AG09309 (cell line): Measurements from ENCODE around the gene WNT9A.

ENCODE experiments used
- DNase-seq: peaks from one replicate; pipeline ENCODE4 v3.0.0-alpha.2; 2010; ENCODE audit warnings: low read depth
- H3K4me3 ChIP-seq: 2 replicates; pipeline ENCODE4 v1.5.1; 2011; ENCODE audit warnings: mild to moderate bottlenecking, low read depth, low read length, moderate library complexity; ENCODE audit not compliant: control insufficient read depth
- TF ChIP-seq, protein P1 (sequence below): IDR thresholded peaks from 2 replicates; pipeline ENCODE4 v1.5.1; 2011; ENCODE audit warnings: mild to moderate bottlenecking, low read depth, low read length, inconsistent platforms; ENCODE audit not compliant: insufficient read depth, control insufficient read depth; ENCODE audit errors: missing control alignments

Gene WNT9A

DNA sequence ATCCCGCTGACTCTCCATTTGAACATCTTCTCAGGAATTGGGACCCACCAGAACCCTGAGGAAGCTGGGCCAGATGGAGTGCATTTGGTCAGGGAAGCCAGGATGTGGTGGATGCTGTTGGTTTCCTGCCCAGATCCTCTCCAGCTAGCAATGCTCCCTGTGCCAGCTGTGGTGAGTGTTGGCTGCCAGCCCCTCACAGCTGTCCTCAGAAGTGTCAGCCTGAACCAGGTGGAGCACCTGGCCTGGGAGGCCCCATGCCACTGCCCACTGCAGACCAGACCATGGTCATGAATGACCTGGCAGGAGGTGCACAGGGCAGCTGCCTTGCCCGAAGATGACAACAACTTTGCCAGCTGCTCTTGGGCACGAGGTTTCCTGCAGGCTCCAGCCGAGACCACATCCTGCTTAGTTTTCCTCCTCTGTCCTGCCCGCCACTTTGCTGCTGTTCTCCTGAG lies 77.9 kb downstream of the WNT9A start:
- DNase-seq: no peak
- TF ChIP-seq, protein P1, sequence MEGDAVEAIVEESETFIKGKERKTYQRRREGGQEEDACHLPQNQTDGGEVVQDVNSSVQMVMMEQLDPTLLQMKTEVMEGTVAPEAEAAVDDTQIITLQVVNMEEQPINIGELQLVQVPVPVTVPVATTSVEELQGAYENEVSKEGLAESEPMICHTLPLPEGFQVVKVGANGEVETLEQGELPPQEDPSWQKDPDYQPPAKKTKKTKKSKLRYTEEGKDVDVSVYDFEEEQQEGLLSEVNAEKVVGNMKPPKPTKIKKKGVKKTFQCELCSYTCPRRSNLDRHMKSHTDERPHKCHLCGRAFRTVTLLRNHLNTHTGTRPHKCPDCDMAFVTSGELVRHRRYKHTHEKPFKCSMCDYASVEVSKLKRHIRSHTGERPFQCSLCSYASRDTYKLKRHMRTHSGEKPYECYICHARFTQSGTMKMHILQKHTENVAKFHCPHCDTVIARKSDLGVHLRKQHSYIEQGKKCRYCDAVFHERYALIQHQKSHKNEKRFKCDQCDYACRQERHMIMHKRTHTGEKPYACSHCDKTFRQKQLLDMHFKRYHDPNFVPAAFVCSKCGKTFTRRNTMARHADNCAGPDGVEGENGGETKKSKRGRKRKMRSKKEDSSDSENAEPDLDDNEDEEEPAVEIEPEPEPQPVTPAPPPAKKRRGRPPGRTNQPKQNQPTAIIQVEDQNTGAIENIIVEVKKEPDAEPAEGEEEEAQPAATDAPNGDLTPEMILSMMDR: no peak
- no peak overlapping the region for H3K4me3 ChIP-seq

DNA sequence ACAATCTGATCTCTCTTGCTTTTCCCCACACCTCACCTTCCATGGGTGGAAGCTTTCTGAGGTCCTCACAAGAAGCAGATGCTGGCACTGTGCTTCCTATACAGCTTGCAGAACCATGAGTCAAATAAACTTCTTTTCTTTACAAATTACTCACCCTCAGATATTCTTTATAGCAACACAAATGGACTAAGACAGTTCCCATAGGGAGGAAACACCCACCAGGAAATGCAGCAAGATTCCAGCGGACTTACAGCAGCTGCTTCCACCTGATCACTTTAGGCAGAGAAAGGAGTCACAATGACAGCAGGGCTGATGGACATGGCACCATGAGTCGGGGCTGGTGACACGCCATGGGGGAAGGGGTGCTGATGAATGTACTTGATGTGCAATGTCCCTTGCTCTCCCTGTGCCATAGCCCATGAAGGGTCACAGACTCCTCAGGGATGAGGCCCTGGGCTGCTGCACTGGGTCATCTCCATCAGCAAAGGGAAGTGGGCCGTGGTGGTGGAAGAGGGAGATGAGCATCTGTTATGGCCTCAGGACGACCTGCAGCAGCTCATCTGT lies 78.4 kb downstream of the WNT9A start:
- no peak overlapping the region for H3K4me3 ChIP-seq
- DNase-seq: no peak
- TF ChIP-seq, protein P1: no peak
